GM23248 (cell line): ENCODE results near the gene TRIM2.

ENCODE experiments used
- EZH2 ChIP-seq: fragments of 200-600 bp; sonication (generic); IDR thresholded peaks from 2 replicates; pipeline ENCODE4 v1.6.1; 2018; ENCODE audit warnings: antibody characterized with exemption, mild to moderate bottlenecking; ENCODE audit not compliant: insufficient read depth, poor library complexity, severe bottlenecking
- EZH2phosphoT487 ChIP-seq: fragments of 200-600 bp; sonication (generic); IDR thresholded peaks from 2 replicates; pipeline ENCODE4 v1.6.1; 2018; ENCODE audit warnings: antibody characterized with exemption, moderate library complexity, mild to moderate bottlenecking, low read depth; ENCODE audit not compliant: insufficient read depth

- TF ChIP-seq EZH2 (no peak), EZH2phosphoT487 (no peak)
Measured at GRCh38 chr4:153369021-153369420, 164.8 kb downstream of the TRIM2 start.
